HG02884 (cell line): Measurements from ENCODE around the gene AGPAT4.

Experiments
- ATAC-seq: cut with Tn5 transposase; IDR thresholded peaks from one replicate; pipeline ENCODE4 v1.9.1; 2021; ENCODE audit warnings: mild to moderate bottlenecking, moderate library complexity; ENCODE audit not compliant: unreplicated experiment

The AGPAT4 gene

DNA sequence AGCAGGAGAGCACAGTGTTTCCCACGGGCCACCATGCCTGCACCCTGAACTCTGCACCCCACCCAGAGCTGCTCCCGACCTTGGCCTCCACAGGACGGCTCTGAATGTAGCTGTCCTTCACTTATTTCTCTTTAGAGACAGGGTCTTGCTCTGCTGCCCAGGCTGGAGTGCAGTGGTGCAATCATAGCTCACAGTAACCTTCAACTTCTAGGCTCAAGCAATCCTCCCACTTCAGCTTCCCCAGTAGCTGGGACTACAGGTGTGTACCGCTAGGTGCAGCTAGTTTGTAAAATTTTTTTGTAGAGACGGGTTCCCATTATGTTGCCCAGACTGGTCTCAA, 130.9 kb downstream of the AGPAT4 start:
- ATAC-seq = no peak

GRCh38 chr6:161141173-161141572, 132.7 kb downstream of the AGPAT4 start:
- ATAC-seq = no peak

DNA sequence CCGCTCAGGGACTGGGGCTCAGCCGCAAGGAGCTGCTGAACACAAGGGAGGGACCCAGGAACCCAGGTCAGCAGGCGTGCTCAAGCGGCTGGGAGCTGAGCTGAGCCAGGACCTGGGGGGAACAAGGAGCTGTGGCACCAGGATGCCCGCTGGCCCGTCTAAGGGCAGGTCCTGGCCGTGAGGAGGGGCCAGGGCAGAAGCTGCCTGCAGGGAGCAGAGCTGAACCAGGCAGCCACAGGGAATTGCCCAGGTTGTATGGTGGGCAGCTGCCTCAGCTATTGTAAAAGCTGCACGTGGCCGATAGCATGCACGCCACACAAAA, 133.3 kb downstream of the AGPAT4 start:
- ATAC-seq = no peak

GRCh38 chr6:161139766-161140553, 133.9 kb downstream of the AGPAT4 start:
- no peak for ATAC-seq

DNA sequence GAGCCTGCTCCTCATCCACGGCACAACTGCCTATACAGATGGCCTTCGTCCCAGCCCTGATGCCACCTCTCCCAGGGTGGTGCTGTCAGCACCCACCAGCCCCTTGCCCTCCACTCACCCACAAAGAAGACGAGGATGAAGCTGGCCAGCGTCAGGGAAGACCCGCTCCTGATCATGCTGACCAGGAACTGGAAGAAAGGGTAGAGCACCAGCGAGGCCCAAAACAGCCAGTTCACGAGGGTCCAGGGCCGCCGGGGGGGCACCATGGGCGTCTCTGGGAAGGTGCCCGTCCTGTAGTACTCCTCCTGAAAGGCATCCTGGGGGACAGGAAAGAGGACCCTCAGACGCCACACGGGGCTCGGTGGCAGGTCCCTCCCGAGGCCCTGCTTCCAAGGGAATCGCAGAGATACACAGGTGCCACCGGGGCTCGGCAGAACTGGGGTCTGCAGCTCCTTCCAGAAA, 134.5 kb downstream of the AGPAT4 start:
- ATAC-seq = no peak

DNA sequence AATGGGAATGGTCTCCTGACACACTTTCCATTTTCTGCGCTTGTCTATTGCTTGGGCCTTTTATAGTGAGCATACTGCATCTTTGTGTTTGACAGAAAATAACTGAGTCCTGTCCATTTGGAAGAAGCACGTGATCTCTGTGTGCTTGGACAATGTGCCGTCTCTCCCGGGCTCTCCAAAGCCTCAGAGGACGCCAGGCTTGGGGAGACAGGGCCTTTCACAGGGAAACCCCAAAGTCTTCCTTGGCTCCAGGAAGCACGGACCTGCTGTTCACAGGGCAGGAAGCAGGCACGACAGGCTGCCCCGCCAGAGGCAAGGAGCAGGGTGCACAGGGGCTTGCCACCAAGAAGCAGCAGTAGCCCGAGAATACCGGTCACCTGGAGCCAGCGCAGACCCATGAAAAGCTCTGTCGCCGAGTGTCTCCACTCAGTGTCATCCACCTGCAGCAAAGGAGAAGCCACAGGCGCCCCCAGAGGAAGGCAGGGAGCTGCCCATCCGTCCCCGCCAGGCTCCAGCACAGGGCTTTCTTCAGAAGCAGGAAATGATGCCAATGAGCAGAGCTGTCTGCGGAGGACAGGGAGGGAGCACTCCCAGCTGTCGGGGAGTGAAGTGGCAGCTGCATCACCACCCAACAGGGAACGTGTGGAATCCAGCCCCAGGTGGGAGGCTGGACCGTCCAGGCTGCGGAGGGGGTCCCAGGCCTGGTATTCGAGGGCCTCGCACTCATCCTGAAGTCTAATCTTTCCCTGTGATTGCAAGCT, 135.1 kb downstream of the AGPAT4 start:
- no peak for ATAC-seq

GRCh38 chr6:161137839-161138542, 135.9 kb downstream of the AGPAT4 start:
- ATAC-seq = no peak

DNA sequence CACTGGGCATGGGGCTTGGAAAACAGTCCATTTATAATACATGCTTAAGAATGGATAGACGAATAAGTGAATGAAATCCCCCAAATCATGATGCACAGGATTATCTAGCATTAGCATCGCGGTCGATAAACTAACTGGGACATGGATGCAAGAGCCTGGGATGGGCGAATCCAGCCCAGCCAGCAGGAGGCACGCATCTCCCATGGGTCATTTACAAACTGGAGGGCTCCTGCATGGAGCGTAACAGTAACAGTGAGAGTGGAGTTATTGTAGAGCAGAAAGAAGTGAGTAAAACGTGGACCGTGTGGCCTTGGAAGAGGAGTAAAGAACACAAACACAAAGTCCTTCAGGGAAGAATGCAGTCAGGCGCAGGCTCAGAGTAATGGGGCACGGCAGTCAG, 136.5 kb downstream of the AGPAT4 start:
- no peak for ATAC-seq

- no peak for ATAC-seq
These were observed 137.2 kb downstream of the AGPAT4 start for GRCh38 chr6:161136655-161137054.

- ATAC-seq = no peak
These were observed 137.9 kb downstream of the AGPAT4 start for GRCh38 chr6:161135695-161136591.

- no peak for ATAC-seq
These were observed 139.1 kb downstream of the AGPAT4 start for GRCh38 chr6:161134550-161135298.

GRCh38 chr6:161133963-161134362, 139.9 kb downstream of the AGPAT4 start:
- ATAC-seq = no peak

DNA sequence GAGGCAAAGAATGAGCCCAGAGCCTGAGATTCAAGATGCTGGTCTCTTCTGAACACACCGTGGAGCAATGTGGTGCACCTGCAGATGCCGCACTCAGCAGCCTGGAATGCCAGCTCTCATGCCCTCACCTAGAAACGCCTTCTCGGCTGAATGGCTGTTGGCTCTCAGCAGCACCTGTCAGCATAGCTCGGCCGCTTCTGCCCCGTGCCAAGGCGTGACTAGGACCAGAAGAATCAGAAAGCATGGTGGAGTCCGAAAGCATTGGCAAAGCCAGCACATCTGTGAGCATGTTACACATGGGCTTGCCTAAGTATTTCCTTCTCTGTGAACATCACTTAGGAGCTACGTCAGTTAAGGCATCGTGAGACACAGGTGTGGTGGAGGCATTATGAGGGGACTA, 141.5 kb downstream of the AGPAT4 start:
- no peak for ATAC-seq

- no peak for ATAC-seq
These were observed 142.7 kb downstream of the AGPAT4 start for GRCh38 chr6:161130967-161131766.

- no peak for ATAC-seq
These were observed 143.3 kb downstream of the AGPAT4 start for GRCh38 chr6:161130541-161130940.

GRCh38 chr6:161128680-161129196, 145.1 kb downstream of the AGPAT4 start:
- no peak for ATAC-seq

GRCh38 chr6:161128230-161128629, 145.6 kb downstream of the AGPAT4 start:
- ATAC-seq = no peak

- no peak for ATAC-seq
These were observed 146.7 kb downstream of the AGPAT4 start for GRCh38 chr6:161127071-161127740.

DNA sequence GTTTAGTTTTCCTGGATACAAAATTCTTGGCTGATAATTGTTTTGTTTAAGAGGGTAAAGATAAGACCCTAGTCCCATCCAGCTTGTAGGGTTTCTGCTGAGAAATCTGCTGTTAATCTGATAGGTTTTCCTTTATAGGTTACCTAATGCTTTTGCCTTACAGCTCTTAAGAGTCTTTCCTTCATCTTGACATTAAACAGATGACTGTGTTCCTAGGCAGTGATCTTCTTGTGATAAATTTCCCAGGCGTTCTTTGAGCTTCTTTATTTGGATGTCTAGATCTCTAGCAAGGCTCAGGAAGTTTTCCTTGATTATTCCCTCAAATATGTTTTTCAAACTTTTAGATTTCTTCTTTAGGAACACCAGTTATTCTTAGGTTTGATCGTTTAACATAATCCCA, 148.3 kb downstream of the AGPAT4 start:
- no peak for ATAC-seq
